ENCODE measurements around the gene LCE1B.

Gene LCE1B

GRCh38 chr1:152811671-152812070, at the start of gene LCE1B:
LCE1B (plus strand) TSS chr1:152811971; CDS start chr1:152812447, 476 bp downstream.
- TF ChIP-seq CTCF (IDR thresholded peaks at IDR 0.05; ENCODE audit: insufficient read depth, low read length, missing control alignments), result no peak
- no peak within 1 kb of the TSS for H3K4me3 ChIP-seq (ENCODE audit: low read depth, low read length)
- ChIA-PET CTCF (no interaction called here), POLR2A (no interaction called here)
- DNase-seq (ENCODE audit: low read depth, low spot score), result no peak

- CTCF ChIA-PET, result no interaction called here
- DNase-seq (ENCODE audit: low read depth, low spot score), result no peak
Measured at GRCh38 chr1:152768847-152769533, 42.8 kb upstream of the LCE1B start.

GRCh38 chr1:152770411-152770810, 41.4 kb upstream of the LCE1B start:
- CTCF ChIA-PET, result no interaction called here
- POLR2A ChIA-PET, result no interaction called here
- no peak for DNase-seq (ENCODE audit: low read depth, low spot score)
- no peak overlapping the region for H3K4me3 ChIP-seq (ENCODE audit: low read depth, low read length)
- TF ChIP-seq CTCF (IDR thresholded peaks at IDR 0.05; ENCODE audit: insufficient read depth, low read length, missing control alignments), result no peak

More at GRCh38 chr1:152768847-152769533, 42.8 kb upstream of the LCE1B start:
- POLR2A ChIA-PET, result no interaction called here
- no peak for TF ChIP-seq CTCF (IDR thresholded peaks at IDR 0.05; ENCODE audit: insufficient read depth, low read length, missing control alignments)
- H3K4me3 ChIP-seq (ENCODE audit: low read depth, low read length), result no peak overlapping the region

- ChIA-PET CTCF (no interaction called here), POLR2A (no interaction called here)
- no peak within 1 kb of the TSS for H3K4me3 ChIP-seq (ENCODE audit: low read depth, low read length)
- no peak for DNase-seq (ENCODE audit: low read depth, low spot score)
- TF ChIP-seq CTCF (IDR thresholded peaks at IDR 0.05; ENCODE audit: insufficient read depth, low read length, missing control alignments), result no peak
Measured at GRCh38 chr1:152774875-152775274, 36.9 kb upstream of the LCE1B start, which contains the start of gene LCE1F. LCE1F (plus strand) TSS chr1:152775140; CDS start chr1:152776372, 1,232 bp downstream.

- CTCF ChIA-PET, result interaction anchor here (1.1 kb wide), 1 partner anchor 32 kb away, joined by 3 read pairs; no protein-coding TSS in a partner anchor
- TF ChIP-seq CTCF (IDR thresholded peaks at IDR 0.05; ENCODE audit: insufficient read depth, low read length, missing control alignments), result no peak
- POLR2A ChIA-PET, result no interaction called here
- H3K4me3 ChIP-seq (ENCODE audit: low read depth, low read length), result no peak overlapping the region
- DNase-seq (ENCODE audit: low read depth, low spot score), result no peak
Measured at GRCh38 chr1:152776361-152776760, 35.4 kb upstream of the LCE1B start.

- TF ChIP-seq CTCF (IDR thresholded peaks at IDR 0.05; ENCODE audit: insufficient read depth, low read length, missing control alignments), result peak; percentile 26
- ChIA-PET CTCF (interaction anchor here (1.2 kb wide), 1 partner anchor 36 kb away, joined by 3 read pairs; no protein-coding TSS in a partner anchor), POLR2A (no interaction called here)
- no peak for DNase-seq (ENCODE audit: low read depth, low spot score)
- H3K4me3 ChIP-seq (ENCODE audit: low read depth, low read length), result no peak overlapping the region
Measured at GRCh38 chr1:152777510-152778137, 34.1 kb upstream of the LCE1B start.

All from AG04449 (cell line).